AG04449 (cell line): Measurements from ENCODE around the gene NELFE.
"Not testable (repeated sequence)": the region's sequence is repeated elsewhere in the genome, so short reads cannot be mapped to it uniquely, and the experiment has no call there.

ENCODE experiments used
- CTCF ChIA-PET: fragments of 350-600 bp; formaldehyde crosslinking; extraction: SDS; loops from one replicate; lab custom pipeline; 2021; ENCODE audit warnings: antibody characterized with exemption; lab: Yijun Ruan, JAX
- POLR2A ChIA-PET: fragments of 400-600, 350-600 bp; formaldehyde crosslinking; extraction: SDS; loops from one replicate; lab custom pipeline; 2020; ENCODE audit warnings: antibody characterized with exemption, inconsistent platforms; lab: Yijun Ruan, JAX
- DNase-seq: peaks from one replicate; pipeline ENCODE4 v3.0.0-alpha.2; 2010; ENCODE audit warnings: low read depth, low spot score
- H3K4me3 ChIP-seq: 2 replicates; pipeline ENCODE4 v1.5.1; 2011; ENCODE audit warnings: low read depth, mild to moderate bottlenecking, control low read depth, low read length
- CTCF ChIP-seq: IDR thresholded peaks from one replicate; pipeline ENCODE4 v1.5.1; 2011; ENCODE audit warnings: mild to moderate bottlenecking, moderate library complexity, low read length, control low read depth, inconsistent platforms; ENCODE audit not compliant: insufficient read depth; ENCODE audit errors: missing control alignments

NELFE gene

GRCh38 chr6:31918069-31918720, 40.6 kb downstream of the NELFE start:
- DNase-seq = no peak
- TF ChIP-seq CTCF = no peak
- ChIA-PET POLR2A (interaction anchor here (0.6 kb wide), 1 partner anchor 33 kb away, joined by 4 read pairs; no protein-coding TSS in a partner anchor), CTCF (interaction anchor here (1.0 to 1.8 kb wide), 4 partner anchors 13 to 39 kb away, joined by 3 to 10 read pairs (median 4); partner anchors contain the start of gene CFB)
- no peak overlapping the region for H3K4me3 ChIP-seq

- ChIA-PET CTCF (interaction anchor here (1.2 kb wide), 1 partner anchor 36 kb away, joined by 4 read pairs; no protein-coding TSS in a partner anchor), POLR2A (no interaction called here)
- no peak for DNase-seq
- TF ChIP-seq CTCF = no peak
- no peak overlapping the region for H3K4me3 ChIP-seq
Observed at GRCh38 chr6:31915756-31916155, 43.0 kb downstream of the NELFE start.

- ChIA-PET POLR2A (no interaction called here), CTCF (interaction anchor here (1.2 kb wide), 1 partner anchor 37 kb away, joined by 4 read pairs; no protein-coding TSS in a partner anchor)
- H3K4me3 ChIP-seq = no peak overlapping the region
- TF ChIP-seq CTCF = no peak
- DNase-seq = no peak
Observed at GRCh38 chr6:31915351-31915750, 43.4 kb downstream of the NELFE start.

GRCh38 chr6:31911826-31912585, 46.8 kb downstream of the NELFE start:
- no peak for DNase-seq
- CTCF ChIA-PET = interaction anchor here (1.4 kb wide), 1 partner anchor 40 kb away, joined by 5 read pairs; no protein-coding TSS in a partner anchor
- POLR2A ChIA-PET = no interaction called here
- no peak overlapping the region for H3K4me3 ChIP-seq
- no peak for TF ChIP-seq CTCF

DNA sequence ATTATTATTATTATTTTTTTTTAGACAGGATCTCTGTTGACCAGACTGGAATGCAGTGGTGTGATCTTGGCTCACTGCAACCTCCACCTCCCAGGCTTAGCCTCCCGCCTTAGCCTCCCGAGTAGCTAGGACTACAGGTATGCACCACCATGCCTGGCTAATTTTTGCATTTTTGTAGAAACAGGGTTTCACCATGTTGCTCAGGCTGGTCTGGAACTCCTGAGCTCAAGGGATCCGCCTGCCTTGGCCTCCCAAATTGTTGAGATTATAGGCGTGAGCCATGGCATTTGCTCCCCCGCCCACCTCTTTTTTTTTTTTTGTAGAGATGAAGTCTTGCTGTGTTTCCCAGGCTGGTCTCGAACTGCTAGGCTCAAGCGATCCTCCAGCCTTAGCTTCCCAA, 49.5 kb downstream of the NELFE start:
- CTCF ChIA-PET = interaction anchor here (1.2 to 2.4 kb wide), 2 partner anchors 20 to 43 kb away, joined by 5 to 18 read pairs; no protein-coding TSS in a partner anchor
- POLR2A ChIA-PET = interaction anchor here (0.6 kb wide), 1 partner anchor 12 kb away, joined by 3 read pairs; the partner anchor contains the start of gene EHMT2
- H3K4me3 ChIP-seq, DNase-seq: not testable (repeated sequence)

DNA sequence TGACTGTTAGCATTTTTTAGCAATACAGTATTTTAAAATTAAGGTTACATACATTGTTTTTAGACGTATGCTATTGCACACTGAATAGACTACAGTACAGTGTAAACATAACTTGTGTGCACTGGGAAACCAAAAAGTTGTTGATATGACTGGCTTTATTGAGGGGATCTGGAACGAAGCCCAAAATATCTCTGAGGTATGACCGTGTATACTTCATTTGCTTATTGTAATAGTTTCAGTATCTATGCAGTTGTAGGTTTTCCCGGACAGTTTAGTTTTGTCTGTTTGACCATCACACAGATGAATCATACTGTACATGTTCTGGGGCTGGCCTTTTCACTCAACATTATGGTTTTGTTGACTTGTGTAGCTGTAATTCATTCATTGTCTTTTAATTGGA, 50.0 kb downstream of the NELFE start:
- H3K4me3 ChIP-seq = no peak overlapping the region
- ChIA-PET CTCF (interaction anchor here (1.2 to 2.4 kb wide), 2 partner anchors 20 to 43 kb away, joined by 5 to 18 read pairs; no protein-coding TSS in a partner anchor), POLR2A (no interaction called here)
- no peak for DNase-seq
- TF ChIP-seq CTCF = no peak

- DNase-seq, POLR2A ChIA-PET, H3K4me3 ChIP-seq: not testable (repeated sequence)
- CTCF ChIA-PET = interaction anchor here (1.0 to 1.4 kb wide), 2 partner anchors 19 to 205 kb away, joined by 3 to 4 read pairs; no protein-coding TSS in a partner anchor
Observed at GRCh38 chr6:31908255-31908654, 50.5 kb downstream of the NELFE start.
